ENCODE measurements around the gene FIGN.

DNA sequence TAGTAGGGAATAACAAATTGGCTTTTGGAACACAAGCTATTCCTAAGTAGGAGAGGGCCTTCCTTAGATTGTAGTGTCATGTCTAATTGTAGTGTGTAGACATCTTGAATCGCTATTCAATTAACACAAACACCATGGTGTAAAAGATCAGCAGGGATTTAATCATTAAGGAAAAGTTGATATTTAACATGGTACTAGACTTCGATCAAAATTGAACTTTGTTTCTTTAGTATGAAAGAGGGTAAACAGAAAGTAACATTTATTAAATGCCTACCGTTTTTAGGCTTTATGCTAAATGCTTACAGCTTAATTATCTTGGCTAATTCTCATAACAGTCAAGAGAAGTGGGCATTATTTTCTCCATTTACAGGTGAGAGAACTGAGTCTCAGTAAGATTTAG lies 37.5 kb upstream of the FIGN start:
- no peak for TF ChIP-seq CTCF (IDR thresholded peaks at IDR 0.05; ENCODE audit: low read depth, low read length)
- no peak for TF ChIP-seq POLR2A (IDR thresholded peaks at IDR 0.05; ENCODE audit: extremely low read depth, insufficient read length)
- no peak for TF ChIP-seq MAX (IDR thresholded peaks at IDR 0.05; ENCODE audit: low read depth, low read length)
- no peak for TF ChIP-seq MYC (IDR thresholded peaks at IDR 0.05; ENCODE audit: low read depth, low read length)
